ENCODE data around the gene C20orf202.
A peak's percentile ranks its signal among the peaks of the same experiment; 100 is the strongest.

C20orf202 gene

DNA sequence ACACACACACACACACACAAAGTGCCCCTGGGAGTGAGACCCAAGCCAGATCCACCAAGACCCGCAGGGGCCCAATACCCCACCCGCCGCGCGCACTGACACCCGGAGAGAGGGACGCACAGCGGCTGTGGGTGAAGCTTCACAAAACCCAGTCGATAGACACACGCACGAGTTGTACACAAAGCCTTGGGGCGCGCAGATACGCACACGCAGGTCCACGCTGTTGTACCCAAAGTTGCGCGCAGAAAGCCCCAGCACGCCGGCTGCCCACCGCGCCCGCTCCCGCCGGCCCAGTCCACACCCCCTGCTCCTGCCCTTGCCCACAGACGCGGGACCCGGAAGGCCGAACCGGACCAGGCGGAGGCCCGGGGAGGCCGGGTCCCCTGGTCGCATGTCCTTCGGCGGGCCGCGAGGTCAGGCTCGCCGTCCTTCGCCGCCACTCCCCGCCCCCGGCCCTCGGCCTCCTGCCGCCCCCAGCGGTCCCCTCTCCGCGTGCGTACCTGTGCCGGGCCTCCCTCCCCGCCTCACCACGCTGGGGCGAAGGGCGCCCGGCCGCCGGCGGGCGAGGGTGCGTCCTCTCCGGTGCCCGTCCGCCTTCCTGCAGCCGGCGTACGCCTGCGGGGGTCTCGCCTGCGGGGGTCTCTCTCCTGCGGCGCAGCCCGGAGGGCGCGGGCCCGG, 18.5 kb upstream of the C20orf202 start, which contains the start of gene TMEM74B:
TMEM74B (minus strand) TSS at position 344 of the 678 bp plus-strand sequence. CDS start 1,180 bp downstream, outside the sequence.
- DNase-seq (ENCODE audit: low read depth in 2 of 2), result no peak

DNA sequence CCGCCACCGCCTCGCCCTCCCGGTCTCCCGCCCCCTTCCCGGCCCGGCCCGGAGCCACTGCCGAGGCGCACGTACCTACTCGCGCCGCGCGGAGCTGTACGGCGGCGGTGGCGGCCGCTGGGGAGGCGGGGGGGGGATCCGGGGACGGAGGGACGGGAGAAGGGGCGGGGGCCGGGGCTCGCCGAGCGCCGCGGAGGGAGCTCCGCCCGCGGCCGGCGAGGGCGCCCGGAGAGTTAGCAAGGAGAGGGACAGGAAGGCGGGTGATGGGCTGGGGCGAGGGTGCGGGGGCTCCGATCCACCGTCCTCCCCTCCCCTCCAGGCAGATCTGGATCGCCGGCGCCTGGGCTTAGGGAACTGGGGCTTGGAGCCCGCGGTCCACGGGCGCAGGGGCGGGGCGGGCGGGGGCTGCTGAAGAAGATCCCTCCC, 17.9 kb upstream of the C20orf202 start:
- no peak for DNase-seq (ENCODE audit: low read depth in 2 of 2)

DNA sequence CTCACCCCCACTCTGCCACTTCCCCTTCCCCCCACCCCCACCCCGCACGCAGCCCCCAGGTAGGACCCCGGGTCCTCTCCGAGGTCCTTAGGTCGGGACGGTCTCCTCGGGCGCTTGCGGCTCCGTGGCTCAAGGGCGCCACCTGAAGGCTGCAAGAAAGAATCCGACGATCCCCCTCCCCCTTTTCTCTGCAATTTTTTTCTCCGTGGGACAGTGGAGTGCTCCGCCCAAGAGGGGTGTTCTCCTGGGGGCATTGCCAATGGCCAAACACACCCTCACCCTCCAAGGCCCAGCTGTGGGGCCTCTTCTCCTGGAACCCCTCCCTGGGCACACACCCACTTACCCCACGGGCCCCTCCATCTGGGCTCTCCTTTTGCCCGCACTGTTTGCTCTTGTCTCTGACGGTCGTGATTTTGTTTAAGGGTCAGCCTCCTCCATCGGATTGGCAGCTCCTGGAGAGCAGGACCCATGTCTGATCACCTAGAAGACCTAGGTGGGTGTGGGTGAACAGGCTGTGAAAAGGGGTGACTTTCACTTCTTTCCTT, 17.4 kb upstream of the C20orf202 start:
- DNase-seq (ENCODE audit: low read depth in 2 of 2), result peak in 1 of 2 experiments; percentile 46

DNA sequence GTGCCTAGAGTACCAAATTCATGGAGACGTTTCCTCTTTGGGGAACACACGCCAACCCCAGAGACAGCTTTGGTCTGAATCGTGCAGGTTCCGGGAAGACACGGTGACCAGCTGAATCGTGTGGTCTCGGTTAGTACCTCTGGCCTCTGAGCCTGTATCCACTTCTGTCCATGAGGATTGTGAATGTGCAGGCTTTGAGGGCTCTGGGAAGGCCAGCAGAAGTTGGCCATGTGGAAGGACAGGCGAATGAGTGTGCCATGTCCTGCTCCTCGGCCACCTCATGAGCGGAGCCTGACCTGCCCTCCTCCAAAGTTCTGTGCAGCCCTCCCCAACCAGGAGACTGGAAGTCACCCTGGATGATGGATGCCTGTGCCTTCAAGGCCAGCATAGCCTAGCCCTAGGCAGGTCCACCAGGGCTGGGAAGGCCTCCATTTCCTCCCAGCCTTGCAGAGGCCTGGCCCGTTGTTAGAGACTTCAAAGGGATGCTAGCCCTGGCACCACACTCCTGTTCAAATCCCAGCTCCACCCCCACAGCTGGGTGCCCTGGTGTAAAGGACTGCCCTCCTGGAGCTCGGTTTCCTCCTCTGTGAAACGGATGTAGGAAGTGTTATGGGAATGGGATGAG, 16.8 kb upstream of the C20orf202 start:
- no peak for DNase-seq (ENCODE audit: low read depth in 2 of 2)

DNA sequence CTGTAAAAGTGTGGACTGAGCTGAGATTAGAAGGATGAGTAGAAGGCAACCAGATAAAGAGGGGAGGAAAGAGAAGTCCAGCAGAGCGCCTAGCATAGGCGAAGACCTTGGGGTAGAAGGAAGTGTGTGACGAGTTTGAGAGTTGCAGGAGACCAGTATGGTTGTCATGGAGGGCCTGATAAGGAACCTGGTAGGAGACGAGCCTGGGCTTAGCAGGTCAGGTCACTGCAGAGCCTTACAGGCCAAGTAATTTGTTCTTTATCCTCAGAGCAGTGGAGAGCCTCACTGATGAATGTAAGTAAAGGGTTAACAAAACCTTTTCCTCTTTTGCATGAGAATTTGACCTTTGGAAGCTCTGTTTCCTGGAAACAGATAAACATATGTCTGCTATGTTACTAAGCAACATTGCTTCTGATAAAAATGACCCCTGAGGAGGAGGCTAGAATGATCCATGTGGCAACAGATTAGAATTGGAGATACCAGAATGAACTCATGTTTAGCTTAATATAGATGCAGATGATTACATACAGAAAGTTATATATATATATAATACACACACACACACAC, 15.6 kb upstream of the C20orf202 start:
- no peak for DNase-seq (ENCODE audit: low read depth in 2 of 2)

DNA sequence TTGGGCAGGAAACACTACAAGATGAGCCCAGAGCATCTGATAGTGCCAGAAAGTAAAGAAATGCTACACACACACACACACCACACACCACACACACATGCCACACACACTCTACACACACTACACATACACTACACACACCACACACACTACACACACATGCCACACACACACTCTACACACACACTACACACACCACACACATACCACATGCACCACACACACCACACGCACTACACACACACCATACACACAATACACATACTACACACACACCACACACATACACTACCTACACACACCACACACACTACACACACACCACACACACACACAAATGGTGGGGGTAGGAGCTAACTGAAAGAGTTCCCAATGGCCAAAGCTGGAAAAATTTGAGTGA, 14.9 kb upstream of the C20orf202 start:
- no peak for DNase-seq (ENCODE audit: low read depth in 2 of 2)

DNA sequence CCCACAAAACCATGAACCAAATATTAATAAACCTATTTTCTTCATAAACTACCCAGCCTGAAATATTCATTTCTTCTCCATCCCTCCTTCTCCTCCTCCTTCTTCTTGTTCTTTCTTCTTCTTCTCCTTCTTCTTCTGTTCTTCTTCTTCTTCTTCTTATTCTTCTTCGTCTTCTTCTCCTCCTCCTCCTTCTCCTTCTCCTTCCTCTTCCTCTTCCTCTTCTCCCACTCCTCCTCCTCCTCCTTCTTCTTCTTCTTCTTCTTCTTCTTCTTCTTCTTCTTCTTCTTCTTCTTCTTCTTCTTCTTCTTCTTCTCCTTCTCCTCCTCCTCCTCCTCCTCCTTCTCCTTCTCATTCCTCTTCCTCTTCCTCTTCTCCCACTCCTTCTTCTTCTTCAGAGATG, 13.4 kb upstream of the C20orf202 start:
- DNase-seq (ENCODE audit: low read depth in 2 of 2), result no peak

DNA sequence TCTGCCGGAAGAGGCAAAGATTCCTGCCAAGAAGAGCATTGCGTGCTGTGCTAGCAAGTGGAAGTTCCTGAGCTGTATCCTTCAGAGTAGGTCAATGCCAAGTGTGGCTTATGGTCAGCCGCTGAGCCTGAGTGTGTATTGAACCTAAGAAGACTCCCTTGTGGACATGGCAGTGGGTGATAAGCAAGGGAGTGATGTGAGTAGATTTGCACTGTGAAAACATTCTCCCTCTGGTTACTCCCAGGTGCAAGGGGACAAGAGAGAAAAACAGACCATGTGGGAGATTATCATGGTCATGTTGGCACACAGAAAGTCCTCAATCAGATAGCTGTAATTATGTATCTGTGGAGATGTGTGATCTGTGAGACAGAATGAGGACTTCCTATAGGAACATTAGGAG, 12.4 kb upstream of the C20orf202 start:
- no peak for DNase-seq (ENCODE audit: low read depth in 2 of 2)

DNA sequence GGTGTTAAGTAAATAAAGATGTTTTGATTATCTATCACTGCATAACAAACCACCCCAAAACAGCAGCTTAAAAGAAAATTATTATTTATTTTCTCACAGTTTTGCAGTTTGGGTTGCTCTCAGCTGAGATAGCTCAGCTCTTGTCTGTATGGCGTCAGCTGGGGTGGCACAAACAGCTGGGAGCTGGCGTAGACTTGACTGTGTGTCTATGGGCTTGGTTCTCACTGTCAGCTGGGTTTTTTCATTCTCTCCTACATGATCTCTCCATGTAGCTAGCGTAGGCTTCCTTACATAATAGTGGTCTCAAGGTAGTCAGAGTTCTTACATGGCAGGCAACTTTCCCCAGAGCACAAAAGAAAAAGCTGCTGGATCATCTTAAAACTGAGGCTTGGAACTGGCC, 12.0 kb upstream of the C20orf202 start:
- no peak for DNase-seq (ENCODE audit: low read depth in 2 of 2)

DNA sequence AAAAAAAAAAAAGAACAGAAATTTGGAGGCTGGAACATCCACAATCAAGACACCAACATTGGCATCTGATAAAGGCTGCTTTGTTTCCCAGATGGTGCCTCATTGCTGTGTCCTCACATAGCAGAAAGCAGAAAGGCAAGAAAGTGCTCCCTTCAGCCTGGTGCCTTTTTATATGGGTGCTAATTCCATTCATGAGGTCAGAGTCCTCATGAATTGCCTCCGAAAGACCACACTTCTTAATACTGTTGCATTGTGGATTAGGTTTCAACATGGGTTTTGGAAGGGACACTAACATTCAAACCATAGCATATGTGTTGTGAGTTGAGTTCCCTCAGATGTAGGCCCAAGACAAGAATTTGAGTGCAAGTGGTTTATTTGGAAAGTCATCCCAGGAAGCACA, 8.0 kb upstream of the C20orf202 start:
- DNase-seq (ENCODE audit: low read depth in 2 of 2), result no peak

DNA sequence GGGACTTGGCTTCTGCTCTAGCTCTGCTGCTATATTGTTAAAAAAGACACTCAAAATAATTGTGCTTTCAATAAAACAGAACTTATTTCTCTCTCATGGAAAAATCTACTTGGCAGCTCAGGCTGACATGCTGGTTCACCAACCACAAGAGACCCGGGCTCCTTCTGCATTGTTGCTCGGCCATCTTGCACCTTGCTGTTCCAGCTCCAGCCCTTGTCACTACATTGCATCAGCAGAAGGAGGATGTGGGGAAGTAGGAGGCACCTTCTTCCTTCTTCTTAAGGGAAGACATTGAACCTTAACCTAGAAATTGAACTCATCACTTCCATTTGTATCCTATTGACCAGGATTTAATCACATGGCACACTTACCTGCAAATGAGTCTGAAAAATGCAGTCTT, 6.6 kb upstream of the C20orf202 start:
- DNase-seq (ENCODE audit: low read depth in 2 of 2), result no peak

DNA sequence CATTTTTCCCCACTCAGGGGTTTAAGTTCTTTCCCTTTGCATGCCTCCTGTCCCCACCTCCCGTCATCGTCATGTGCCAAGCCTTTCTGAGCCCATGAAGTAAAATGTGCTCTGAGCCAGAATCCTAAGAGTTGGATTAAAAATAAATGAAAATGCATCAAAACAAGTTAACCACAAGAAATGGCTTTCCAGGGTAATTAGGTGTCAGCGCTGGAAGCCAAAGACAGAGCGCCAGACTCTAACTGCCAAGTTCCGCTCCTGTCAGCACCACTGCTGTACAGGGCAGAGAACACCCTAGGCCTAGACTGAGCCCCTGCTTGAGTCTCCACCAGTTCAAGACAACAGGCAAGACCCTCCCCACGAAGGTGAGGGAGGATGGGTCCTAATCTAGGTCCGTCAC, 5.5 kb upstream of the C20orf202 start:
- DNase-seq (ENCODE audit: low read depth in 2 of 2), result no peak

DNA sequence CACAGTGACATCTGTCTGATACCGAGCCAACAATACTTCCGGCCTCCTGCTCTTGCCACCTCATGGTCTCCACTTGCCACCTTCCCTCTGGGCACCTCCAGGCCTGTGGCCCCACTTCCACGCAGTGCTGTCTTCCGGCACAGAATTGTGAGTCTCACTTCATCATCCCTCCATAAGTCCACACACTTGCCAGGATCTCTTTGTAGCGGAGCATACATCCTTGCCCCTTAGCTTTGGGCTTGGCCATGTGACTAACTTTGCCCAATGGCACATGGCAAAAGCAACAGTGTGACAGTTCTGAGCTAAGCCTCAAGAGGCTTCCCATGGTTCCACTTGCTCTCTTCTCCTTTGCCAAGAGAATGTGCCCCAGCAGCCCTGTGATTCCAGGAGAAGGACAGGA, 4.5 kb upstream of the C20orf202 start:
- no peak for DNase-seq (ENCODE audit: low read depth in 2 of 2)

DNA sequence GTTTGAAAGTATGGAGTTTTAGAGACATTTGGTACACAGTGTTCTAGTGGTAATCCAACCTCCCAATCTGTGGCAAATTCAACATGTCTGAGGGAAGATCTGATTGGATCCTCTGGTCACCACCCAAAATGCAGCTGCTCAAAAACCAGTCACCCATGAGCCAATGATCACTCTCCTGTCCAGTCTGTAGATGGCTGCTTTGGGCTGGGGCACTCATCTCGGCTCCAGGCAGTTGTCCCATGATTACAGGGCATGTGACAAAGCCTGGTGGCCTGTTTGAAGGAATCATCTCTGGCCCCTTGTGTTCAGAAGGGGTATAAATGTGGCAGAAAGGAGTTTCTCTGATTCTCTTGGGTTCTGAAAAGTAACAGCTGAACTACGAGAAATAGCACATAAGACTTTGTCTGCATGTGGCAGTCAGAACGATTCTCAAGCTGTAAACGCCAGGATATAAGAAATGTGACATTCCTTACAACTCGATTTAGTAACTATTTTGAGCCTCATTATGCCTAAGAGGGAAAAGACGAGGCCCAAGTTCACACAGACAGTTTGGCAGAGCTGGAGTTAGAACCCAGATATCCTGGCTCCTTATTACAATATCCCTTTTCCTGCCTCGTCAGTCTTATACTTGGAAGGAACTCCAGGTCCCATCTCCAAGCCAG, 3.9 kb upstream of the C20orf202 start:
- no peak for DNase-seq (ENCODE audit: low read depth in 2 of 2)

DNA sequence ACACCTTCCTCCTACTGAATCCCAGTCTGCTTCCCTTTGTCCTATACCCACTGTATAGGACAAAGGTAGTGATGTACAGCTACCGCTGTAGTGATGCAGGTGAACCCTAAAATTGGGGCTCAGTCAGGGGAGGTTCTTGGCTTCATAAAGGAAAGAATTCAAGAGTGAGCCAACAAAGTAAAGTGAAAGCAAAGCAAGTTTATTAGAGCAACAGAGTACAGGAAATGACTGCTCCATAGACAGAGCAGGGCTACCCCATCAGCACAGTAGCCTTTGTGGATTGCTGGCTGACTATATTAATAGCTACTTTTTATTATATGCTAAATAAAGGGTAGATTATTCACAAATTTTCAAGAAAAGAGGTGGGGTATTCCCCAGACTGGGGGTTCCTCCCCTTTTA, 3.3 kb upstream of the C20orf202 start:
- DNase-seq (ENCODE audit: low read depth in 2 of 2), result no peak

DNA sequence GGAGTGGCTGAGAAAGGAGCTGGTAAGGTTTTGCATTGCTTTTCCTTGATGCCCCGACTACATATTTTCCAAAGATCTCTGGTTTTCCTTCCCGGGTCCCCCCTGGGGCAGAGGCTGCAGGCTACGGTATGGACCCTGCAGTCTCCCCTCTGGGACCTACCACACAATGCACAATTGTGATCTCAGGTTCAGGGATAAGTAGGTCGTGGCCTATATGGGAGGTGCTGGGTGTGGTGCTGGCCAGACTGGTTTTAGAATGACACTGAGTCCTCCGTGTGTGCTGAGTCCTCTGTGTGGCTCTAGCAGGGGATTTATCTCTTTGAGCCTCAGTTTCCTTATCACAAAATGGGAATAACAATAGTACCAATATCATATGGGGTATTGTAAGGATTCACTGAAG, 376 bp downstream of the C20orf202 start:
- DNase-seq (ENCODE audit: low read depth in 2 of 2), result no peak

DNA sequence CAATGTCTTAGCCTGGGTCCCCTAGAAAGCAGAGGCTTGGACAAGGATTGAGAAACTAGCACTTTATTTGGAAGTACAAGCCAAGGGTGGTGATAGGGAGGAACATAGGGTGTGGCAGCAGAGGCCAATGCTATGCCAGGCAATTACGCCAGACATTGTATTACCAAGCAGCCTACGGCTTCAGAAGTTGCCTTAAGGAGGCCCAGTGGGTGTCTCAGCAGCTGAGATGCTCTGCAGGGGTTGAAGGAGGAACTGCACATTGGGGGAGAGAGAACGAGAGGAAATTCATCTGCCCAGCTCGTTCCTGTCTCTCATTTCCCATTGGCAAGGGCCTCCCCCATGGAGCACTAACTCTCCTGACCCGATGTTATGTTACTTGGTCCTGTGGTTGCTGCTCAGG, 859 bp downstream of the C20orf202 start:
- DNase-seq (ENCODE audit: low read depth in 2 of 2), result no peak

DNA sequence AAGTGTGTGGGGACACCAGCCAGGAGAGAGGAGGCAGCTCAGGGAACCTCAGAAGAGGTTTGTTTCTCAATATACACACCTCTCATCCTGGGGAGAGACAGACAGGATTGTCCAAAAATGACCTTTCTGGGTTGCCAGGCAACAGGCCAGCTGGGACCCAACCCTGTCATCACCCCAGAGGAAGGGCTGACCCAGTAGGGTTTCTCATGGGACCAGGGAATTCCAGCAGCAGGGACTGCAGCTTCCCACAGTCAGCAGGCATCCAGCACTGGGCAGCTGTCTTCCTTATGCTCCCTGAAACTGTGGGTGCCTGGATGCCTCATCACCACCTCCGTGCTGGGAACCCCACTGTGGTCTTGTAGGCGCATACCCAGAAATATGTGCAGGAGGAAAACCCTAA, 1.3 kb downstream of the C20orf202 start:
- no peak for DNase-seq (ENCODE audit: low read depth in 2 of 2)

DNA sequence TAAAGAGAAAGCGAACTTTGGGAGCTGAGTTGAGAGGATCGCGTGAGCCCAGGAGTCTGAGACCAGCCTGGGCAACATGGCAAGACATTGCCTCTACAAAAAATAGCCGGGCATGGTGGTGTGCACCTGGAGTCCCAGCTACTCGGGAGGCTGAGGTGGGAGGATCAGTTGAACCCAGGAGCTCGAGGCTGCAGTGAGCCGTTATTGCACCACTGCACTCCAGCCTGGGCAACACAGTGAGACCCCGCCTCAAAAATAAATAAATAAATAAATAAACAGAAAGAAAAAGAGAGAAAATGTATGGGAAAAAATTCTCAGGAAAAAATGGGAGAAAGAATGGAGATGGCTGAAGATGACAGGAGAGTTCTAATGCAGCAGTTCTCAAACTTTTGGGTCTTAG, 2.5 kb downstream of the C20orf202 start:
- DNase-seq (ENCODE audit: low read depth in 2 of 2), result no peak

DNA sequence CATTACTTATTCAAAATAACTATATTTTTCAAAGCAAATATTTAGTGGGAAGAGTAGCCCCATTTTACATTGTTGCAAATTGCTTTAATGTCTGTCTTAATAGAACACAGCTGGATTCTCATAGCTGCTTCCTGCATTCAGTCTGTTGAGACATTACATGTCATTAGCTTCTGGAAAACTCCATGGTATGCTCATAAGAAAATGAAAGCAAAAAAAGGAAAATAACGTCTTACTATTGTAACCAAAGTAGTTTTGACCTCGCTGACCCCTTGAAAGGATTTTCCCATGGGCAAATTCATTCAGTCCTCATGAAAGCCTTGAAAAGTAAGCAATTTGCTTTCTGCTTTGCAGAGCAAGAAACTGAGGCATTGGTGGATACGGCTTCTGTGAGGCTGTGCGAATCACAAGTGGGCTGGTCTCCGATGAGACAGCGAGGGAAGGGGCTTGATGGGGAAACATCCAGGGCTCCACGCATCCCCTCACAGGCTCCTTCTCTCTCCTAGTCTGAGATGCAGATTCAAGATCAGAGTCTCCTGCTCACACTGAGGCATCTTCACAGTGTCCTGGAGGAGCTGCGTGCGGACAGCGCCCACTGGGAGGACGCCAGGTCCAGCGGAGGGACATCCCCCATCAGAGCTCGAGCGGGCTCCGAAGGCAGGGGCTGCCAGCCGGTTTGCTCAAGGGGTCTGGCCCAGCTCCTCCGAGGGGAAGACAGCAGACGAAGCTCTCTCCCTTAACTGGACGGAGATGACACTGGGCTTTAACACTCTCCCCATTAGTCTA, 3.3 kb downstream of the C20orf202 start:
- no peak for DNase-seq (ENCODE audit: low read depth in 2 of 2)

DNA sequence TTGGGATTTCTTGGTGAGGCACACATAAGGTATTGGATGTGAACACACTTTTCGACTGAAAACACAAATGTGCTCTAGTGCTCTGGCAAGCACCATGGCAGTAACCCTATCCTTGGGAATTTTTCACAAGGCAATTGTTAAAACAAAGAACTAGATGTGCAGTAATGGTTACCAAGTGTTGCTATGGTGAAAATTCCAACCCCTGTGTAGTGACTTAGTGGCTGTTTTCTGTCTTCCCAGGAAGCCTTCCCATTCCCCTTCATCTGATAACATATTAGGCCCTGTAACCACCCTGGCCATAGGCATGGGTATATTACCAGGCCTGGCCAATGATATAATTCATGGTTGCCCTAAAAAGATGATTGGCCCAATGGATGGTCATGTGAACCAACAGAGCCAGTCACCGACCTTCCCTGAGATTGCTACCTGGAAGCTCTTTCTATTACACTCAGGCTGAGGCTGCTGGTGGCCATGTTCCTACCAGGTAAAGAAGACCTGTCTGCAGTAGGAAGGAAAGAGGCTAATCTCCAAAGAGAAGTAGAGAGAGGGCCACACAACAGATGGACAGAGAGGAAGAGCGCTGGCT, 4.1 kb downstream of the C20orf202 start:
- no peak for DNase-seq (ENCODE audit: low read depth in 2 of 2)

Data from stimulated activated CD4-positive, alpha-beta T cell treated with anti-CD3 and anti-CD28 coated beads, Interleukin-12 subunit alpha, Interleukin-12 subunit beta, amount 100 ng/mL, for 24 hours (primary cell).